Measurements from ENCODE around the gene DNAH11. TPM values are rescaled to one million over a fixed set of nuclear protein-coding genes. Genes with fewer than 3 reads are reported as not detected.

DNAH11 gene
- total and polyA plus RNA-seq, 2 of the 4 experiments (the other 2 are of a cell fraction), result not detected

DNA sequence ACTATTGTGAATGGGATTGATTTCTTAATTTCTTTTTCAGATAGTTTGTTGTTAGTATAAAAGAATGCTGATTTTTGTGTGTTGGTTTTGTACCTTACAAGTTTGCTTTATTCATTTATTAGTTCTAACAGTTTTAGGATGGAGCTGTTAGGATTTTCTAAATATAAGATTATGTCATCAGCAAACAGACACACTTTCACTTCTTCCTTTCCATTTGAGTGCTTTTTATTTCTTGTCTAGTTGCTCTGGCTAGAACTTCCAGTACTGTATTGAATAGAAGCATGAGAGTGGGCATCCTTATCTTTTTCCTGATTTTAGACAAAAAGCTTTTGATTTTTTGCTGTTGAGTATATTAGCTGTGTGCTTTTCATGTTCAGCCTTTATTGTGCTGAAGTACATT, 81.5 kb downstream of the DNAH11 start:
- Histone ChIP-seq H3K27me3 (ENCODE audit: control insufficient read depth, insufficient read depth, low read length) (no peaks in the 10 kb centered on the region), H3K23ac (ENCODE audit: low read depth, low read length) (no peak overlapping the region), H3K56ac (ENCODE audit: extremely low read depth, insufficient read depth, low read length) (no peak overlapping the region), H2BK120ac (ENCODE audit: low read depth, low read length) (no peak overlapping the region), H4K20me1 (ENCODE audit: insufficient read depth, low read length) (no peaks in the 10 kb centered on the region), H2AFZ (replicated peaks; ENCODE audit: low read length, poor library complexity) (no peak overlapping the region), H2BK5ac (ENCODE audit: low read depth, low read length, poor library complexity, severe bottlenecking) (no peak overlapping the region), H3K9ac (ENCODE audit: low read depth, low read length) (no peak overlapping the region), H3K4me2 (ENCODE audit: low read depth, low read length) (no peak overlapping the region), H3K9me1 (ENCODE audit: insufficient read depth, low read length) (no peaks in the 10 kb centered on the region), H3K27ac (ENCODE audit: insufficient read depth, low read length) (no peak overlapping the region), H2BK20ac (ENCODE audit: low read depth, low read length) (no peak overlapping the region), H2AK5ac (ENCODE audit: low read depth, low read length) (no peak overlapping the region), H4K5ac (ENCODE audit: low read depth, low read length) (no peak overlapping the region), H3K9me3 (ENCODE audit: control insufficient read depth, insufficient read depth, low read length) (no peaks in the 10 kb centered on the region), H3K4ac (ENCODE audit: low read depth, low read length) (no peak overlapping the region), H4K91ac (ENCODE audit: insufficient read depth, low read depth, low read length) (no peak overlapping the region), H4K8ac (ENCODE audit: low read depth in 2 of 2, low read length in 2 of 2) (no peak overlapping the region), H3K79me1 (ENCODE audit: low read depth in 1 of 2, low read length in 2 of 2) (no peaks in the 10 kb centered on the region), H3K4me1 (ENCODE audit: control insufficient read depth, insufficient read depth, low read length) (no peaks in the 10 kb centered on the region), H2AK9ac (replicated peaks; ENCODE audit: low read depth, low read length, poor library complexity) (no peak overlapping the region), H3K4me3 (ENCODE audit: insufficient read depth, low read depth, low read length) (no peak overlapping the region), H2BK15ac (ENCODE audit: low read depth, low read length) (no peak overlapping the region), H3K18ac (ENCODE audit: low read depth, low read length) (no peak overlapping the region), H3K14ac (replicated peaks; ENCODE audit: low read depth, low read length) (no peak overlapping the region), H3K36me3 (ENCODE audit: control insufficient read depth, insufficient read depth, low read length) (no peaks in the 10 kb centered on the region)
- POLR2A ChIA-PET (ENCODE audit: unreplicated experiment), result no interaction called here
- intact Hi-C loops (cut with micrococcal nuclease) (no loop called here), dilution Hi-C loops (cut with HindIII; ENCODE audit: low sequenced_read_pairs, unreplicated experiment) (no loop called here), in situ Hi-C loops (cut with MboI; ENCODE audit: low sequenced_read_pairs) (no loop called here)
- ATAC-seq (ENCODE audit: low read depth) (no peak), DNase-seq (no peak)
- no TSS peak for BruUV-seq (replicated peaks)
- no peak for TF ChIP-seq MAZ (IDR thresholded peaks at IDR 0.05; ENCODE audit: borderline replicate concordance, low read depth, low read length)
- TF ChIP-seq, protein P1, sequence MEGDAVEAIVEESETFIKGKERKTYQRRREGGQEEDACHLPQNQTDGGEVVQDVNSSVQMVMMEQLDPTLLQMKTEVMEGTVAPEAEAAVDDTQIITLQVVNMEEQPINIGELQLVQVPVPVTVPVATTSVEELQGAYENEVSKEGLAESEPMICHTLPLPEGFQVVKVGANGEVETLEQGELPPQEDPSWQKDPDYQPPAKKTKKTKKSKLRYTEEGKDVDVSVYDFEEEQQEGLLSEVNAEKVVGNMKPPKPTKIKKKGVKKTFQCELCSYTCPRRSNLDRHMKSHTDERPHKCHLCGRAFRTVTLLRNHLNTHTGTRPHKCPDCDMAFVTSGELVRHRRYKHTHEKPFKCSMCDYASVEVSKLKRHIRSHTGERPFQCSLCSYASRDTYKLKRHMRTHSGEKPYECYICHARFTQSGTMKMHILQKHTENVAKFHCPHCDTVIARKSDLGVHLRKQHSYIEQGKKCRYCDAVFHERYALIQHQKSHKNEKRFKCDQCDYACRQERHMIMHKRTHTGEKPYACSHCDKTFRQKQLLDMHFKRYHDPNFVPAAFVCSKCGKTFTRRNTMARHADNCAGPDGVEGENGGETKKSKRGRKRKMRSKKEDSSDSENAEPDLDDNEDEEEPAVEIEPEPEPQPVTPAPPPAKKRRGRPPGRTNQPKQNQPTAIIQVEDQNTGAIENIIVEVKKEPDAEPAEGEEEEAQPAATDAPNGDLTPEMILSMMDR (conservative IDR thresholded peaks at IDR 0.05; ENCODE audit: low read depth, low read length), result no peak
- no peak for TF ChIP-seq RAD21 (IDR thresholded peaks at IDR 0.05; ENCODE audit: low read length)
- no peak for TF ChIP-seq NFE2L2 (IDR thresholded peaks at IDR 0.05; ENCODE audit: low read depth, low read length)
- no peak for TF ChIP-seq CHD1 (IDR thresholded peaks at IDR 0.05; ENCODE audit: low read depth, low read length)
- TF ChIP-seq RCOR1 (IDR thresholded peaks at IDR 0.05; ENCODE audit: insufficient replicate concordance, low read length), result no peak
- CTCF ChIA-PET, result no interaction called here

All from IMR-90 (cell line).